ENCODE results near the gene FOXN3.
"Not testable (repeated sequence)": the region's sequence is repeated elsewhere in the genome, so short reads cannot be mapped to it uniquely, and the experiment has no call there.

FOXN3 gene

GRCh38 chr14:89184952-89185351, 232.1 kb downstream of the FOXN3 start:
- DNase-seq: no peak

GRCh38 chr14:89182326-89182725, 234.7 kb downstream of the FOXN3 start:
- no peak for DNase-seq

GRCh38 chr14:89180546-89180945, 236.5 kb downstream of the FOXN3 start:
- no peak for DNase-seq

GRCh38 chr14:89179891-89180404, 237.1 kb downstream of the FOXN3 start:
- no peak for DNase-seq

- no peak for DNase-seq
Observed at GRCh38 chr14:89178800-89179535, 238.1 kb downstream of the FOXN3 start.

GRCh38 chr14:89178376-89178775, 238.7 kb downstream of the FOXN3 start:
- DNase-seq: no peak

- DNase-seq: no peak
Observed at GRCh38 chr14:89175881-89176799, 240.9 kb downstream of the FOXN3 start.

- DNase-seq: no peak
Observed at GRCh38 chr14:89171628-89172027, 245.4 kb downstream of the FOXN3 start.

GRCh38 chr14:89171168-89171567, 245.9 kb downstream of the FOXN3 start:
- DNase-seq: no peak

GRCh38 chr14:89167705-89168104, 249.3 kb downstream of the FOXN3 start:
- DNase-seq: no peak

- no peak for DNase-seq
Observed at GRCh38 chr14:89166633-89167032, 250.4 kb downstream of the FOXN3 start.

GRCh38 chr14:89165189-89166181, 251.5 kb downstream of the FOXN3 start:
- DNase-seq: no peak

- no peak for DNase-seq
Observed at GRCh38 chr14:89164168-89165073, 252.6 kb downstream of the FOXN3 start.

- DNase-seq: no peak
Observed at GRCh38 chr14:89163031-89163636, 253.9 kb downstream of the FOXN3 start.

- no peak for DNase-seq
Observed at GRCh38 chr14:89162586-89162985, 254.4 kb downstream of the FOXN3 start.

GRCh38 chr14:89160437-89160836, 256.6 kb downstream of the FOXN3 start:
- DNase-seq: no peak

GRCh38 chr14:89158701-89159100, 258.3 kb downstream of the FOXN3 start:
- DNase-seq: no peak

GRCh38 chr14:89158104-89158503, 258.9 kb downstream of the FOXN3 start:
- not testable (repeated sequence) for DNase-seq

GRCh38 chr14:89155491-89155890, 261.5 kb downstream of the FOXN3 start:
- DNase-seq: no peak

- not testable (repeated sequence) for DNase-seq
Observed at GRCh38 chr14:89151693-89152092, 265.3 kb downstream of the FOXN3 start.

GRCh38 chr14:89146274-89146673, 270.8 kb downstream of the FOXN3 start:
- DNase-seq: no peak

Data from activated CD8-positive, alpha-beta memory T cell treated with anti-CD3 and anti-CD28 coated beads, Interleukin-2, amount 50 U/mL, for 48 hours (primary cell).